K562 (cell line): ENCODE results near the gene CHST14. TPM values are rescaled to one million over a fixed set of nuclear protein-coding genes. Genes with fewer than 3 reads are reported as not detected.

Experiments used
- BCL6 ChIP-seq: fragments of 250-450 bp; sonication (Bioruptor Pico); IDR thresholded peaks from 2 replicates; pipeline ENCODE4 v1.4.0; 2020
- CBX3 ChIP-seq, 2 experiments: IDR thresholded peaks; 1 replicate in 1 of 2; 2 replicates in 1 of 2; pipeline ENCODE4 v1.6.1; 2012; ENCODE audit warnings: inconsistent platforms in 2 of 2, low read length in 2 of 2, borderline replicate concordance in 1 of 2, control low read depth in 1 of 2
- CEBPZ ChIP-seq: fragments of 150-350 bp; IDR thresholded peaks from 2 replicates; pipeline ENCODE4 v1.6.1; 2014; ENCODE audit warnings: low read depth, mild to moderate bottlenecking, low read length, borderline replicate concordance
- GATAD2A ChIP-seq: fragments of 450-650 bp; IDR thresholded peaks from 2 replicates; pipeline ENCODE4 v1.6.1; 2017
- HNRNPL ChIP-seq: fragments of 200-400 bp; formaldehyde crosslinking; IDR thresholded peaks from 2 replicates; pipeline ENCODE4 v1.6.1; 2017; ENCODE audit warnings: low read depth, mild to moderate bottlenecking, low read length
- MCM2 ChIP-seq: fragments of 450-650 bp; IDR thresholded peaks from 2 replicates; pipeline ENCODE4 v1.6.1; 2017; ENCODE audit warnings: low read depth, mild to moderate bottlenecking
- MYNN ChIP-seq, 2 experiments: sonication (generic); formaldehyde crosslinking in 1 of 2; IDR thresholded peaks; 2 replicates each; pipeline versions ENCODE4 v1.5.0 to v1.6.1; 2016 to 2020; ENCODE audit warnings: antibody characterized with exemption in 1 of 2, missing genetic modification reagents in 1 of 2
- NBN ChIP-seq: fragments of 450-650 bp; IDR thresholded peaks from 2 replicates; pipeline ENCODE4 v1.6.1; 2016; ENCODE audit warnings: low read depth, mild to moderate bottlenecking
- NR2F6 ChIP-seq: fragments of 450-650 bp; formaldehyde crosslinking; IDR thresholded peaks from 2 replicates; pipeline ENCODE4 v1.4.0; 2020; ENCODE audit warnings: mild to moderate bottlenecking
- PCBP2 ChIP-seq: fragments of 200-400 bp; formaldehyde crosslinking; IDR thresholded peaks from 2 replicates; pipeline ENCODE4 v1.6.1; 2018; ENCODE audit warnings: low read length, low read depth, mild to moderate bottlenecking, moderate library complexity; ENCODE audit not compliant: poor library complexity, severe bottlenecking
- POU5F1 ChIP-seq: fragments of 150-350 bp; IDR thresholded peaks from 2 replicates; pipeline ENCODE4 v1.6.1; 2014; ENCODE audit warnings: borderline replicate concordance, low read length, low read depth, mild to moderate bottlenecking; ENCODE audit not compliant: partially characterized antibody
- PTBP1 ChIP-seq: fragments of 200-400 bp; formaldehyde crosslinking; IDR thresholded peaks from 2 replicates; pipeline ENCODE4 v1.6.1; 2017; ENCODE audit warnings: low read depth, low read length
- RHOXF2B ChIP-seq: fragments of 250-450 bp; sonication (Bioruptor Pico); conservative IDR thresholded peaks from 2 replicates; pipeline ENCODE4 v1.5.1; 2021
- SOX6 ChIP-seq: fragments of 450-650 bp; IDR thresholded peaks from 2 replicates; pipeline ENCODE4 v1.6.1; 2014; ENCODE audit warnings: mild to moderate bottlenecking
- TEAD2 ChIP-seq: fragments of 450-650 bp; IDR thresholded peaks from 2 replicates; pipeline ENCODE4 v1.6.1; 2016; ENCODE audit warnings: missing genetic modification characterization, control low read depth, missing compliant biosample characterization
- U2AF1 ChIP-seq: fragments of 200-400 bp; formaldehyde crosslinking; optimal IDR thresholded peaks from 2 replicates; pipeline ENCODE3; 2017; ENCODE audit warnings: mild to moderate bottlenecking, low read depth, low read length, moderate library complexity
- ZBTB2 ChIP-seq: fragments of 450-650 bp; IDR thresholded peaks from 2 replicates; pipeline ENCODE4 v1.6.1; 2016; ENCODE audit warnings: antibody characterized with exemption
- ZNF133 ChIP-seq: fragments of 250-450 bp; sonication (Bioruptor Pico); IDR thresholded peaks from 2 replicates; pipeline ENCODE4 v1.4.0; 2020; ENCODE audit warnings: mild to moderate bottlenecking
- ZNF280B ChIP-seq: fragments of 250-450 bp; sonication (Bioruptor Pico); IDR thresholded peaks from 2 replicates; pipeline ENCODE4 v1.5.1; 2021; ENCODE audit warnings: mild to moderate bottlenecking
- ZNF717 ChIP-seq: fragments of 250-450 bp; sonication (Bioruptor Pico); IDR thresholded peaks from 2 replicates; pipeline ENCODE4 v1.5.0; 2021
- polyA plus RNA-seq, 8 experiments: library from polyadenylated mRNA; depleted of rRNA in 4 of 8; stranded (reverse) in 5 of 8; unstranded in 3 of 8; fragments of >200 nt; fragmentation: Nextera tagmentation in 2 of 8; fragmentation: Illumina TruSeq in 1 of 8; extraction: Ambion mirVana in 2 of 8; extraction: Trizol in 1 of 8; gene quantifications; 2 replicates each; pipeline versions ENCODE4 v1.2.1 to v1.2.3, GENCODE V29; 2011 to 2014; ENCODE audit warnings: inconsistent platforms in 1 of 8, missing spikeins in 1 of 8
- total RNA-seq, 7 experiments: library from RNA; depleted of rRNA in 6 of 7; stranded (reverse); fragments of >200 nt in 6 of 7; fragmentation: Illumina TruSeq in 2 of 7; extraction: Trizol in 2 of 7; gene quantifications; 2 replicates each; pipeline versions ENCODE4 v1.2.1 to v1.2.3, GENCODE V29; 2011 to 2021; ENCODE audit warnings: low replicate concordance in 1 of 7
- TF ChIP-seq, protein P1 (sequence below): fragments of 250-450 bp; sonication (Bioruptor Pico); IDR thresholded peaks from 2 replicates; pipeline ENCODE4 v1.9.0; 2021; ENCODE audit warnings: mild to moderate bottlenecking
- TF ChIP-seq, protein P2 (sequence below): sonication (generic); formaldehyde crosslinking; IDR thresholded peaks from 2 replicates; pipeline ENCODE4 v1.8.0; 2022; ENCODE audit warnings: mild to moderate bottlenecking, missing genetic modification reagents

Gene CHST14
- total and polyA plus RNA-seq, 9 of the 15 experiments (the other 6 are each of a cell fraction or from before 2014, with no cell fraction given): 1.6 to 12.1 (median 4.5) TPM

DNA sequence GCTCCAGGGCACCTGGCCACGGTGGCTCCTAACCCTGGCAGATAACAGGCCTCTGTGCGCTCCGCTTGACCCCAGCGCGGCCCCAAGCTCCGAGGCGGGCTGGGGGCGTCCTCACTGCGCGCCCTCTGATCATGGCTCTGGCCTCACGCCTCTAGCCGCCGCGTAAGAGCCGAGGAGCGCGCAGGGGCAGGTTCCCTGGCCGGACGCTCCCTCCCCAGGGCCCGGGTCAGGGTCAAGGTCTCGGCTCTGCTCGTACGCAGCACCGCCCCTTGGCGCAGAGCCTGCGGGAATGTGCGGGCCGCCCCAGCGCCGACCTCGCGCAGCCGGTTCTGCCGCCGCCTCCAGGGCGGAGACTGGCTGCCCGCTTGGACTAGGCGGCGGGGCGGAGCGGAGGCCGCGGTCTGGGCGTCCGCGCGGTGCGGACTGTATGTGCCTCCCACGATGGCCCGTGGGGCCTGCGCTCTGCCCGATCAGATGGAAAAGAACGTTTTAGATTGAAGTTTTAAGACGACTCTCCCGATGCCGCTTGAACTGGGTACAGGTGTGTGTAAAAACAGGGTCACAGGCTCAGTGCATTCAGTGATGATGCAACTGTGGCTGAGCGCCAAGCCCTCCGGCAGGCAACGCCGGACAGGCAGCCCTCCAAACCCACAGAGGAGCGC, 40.8 kb downstream of the CHST14 start (continued):
- TF ChIP-seq CEBPZ (no peak), SOX6 (peak; percentile 30; the same call in 1 of the 2 replicates), ZBTB2 (no peak; the same call in 1 of the 2 replicates), ZNF133 (CRISPR knock-in tag) (no peak), PTBP1 (no peak), PCBP2 (no peak), TEAD2 (tag) (no peak), RHOXF2B (no peak), BCL6 (CRISPR knock-in tag) (no peak), ZNF717 (CRISPR knock-in tag) (no peak), MCM2 (no peak), ZNF280B (no peak), MYNN (IDR thresholded peaks at IDR 0.05) (no peak; the same call in 1 of the 2 replicates), MYNN (CRISPR knock-in tag; IDR thresholded peaks at IDR 0.05) (no peak), U2AF1 (no peak), GATAD2A (0 out of 2 replicates have a peak, but pooled peaks have one; percentile 33), POU5F1 (no peak), NR2F6 (no peak), HNRNPL (peak; percentile 68), CBX3 (IDR thresholded peaks at IDR 0.05; ENCODE audit: borderline replicate concordance in 1 of 2, low read length in 2 of 2) (no peak), NBN (no peak)
- TF ChIP-seq, protein P1, sequence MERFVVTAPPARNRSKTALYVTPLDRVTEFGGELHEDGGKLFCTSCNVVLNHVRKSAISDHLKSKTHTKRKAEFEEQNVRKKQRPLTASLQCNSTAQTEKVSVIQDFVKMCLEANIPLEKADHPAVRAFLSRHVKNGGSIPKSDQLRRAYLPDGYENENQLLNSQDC (CRISPR knock-in tag): no peak
- TF ChIP-seq, protein P2, sequence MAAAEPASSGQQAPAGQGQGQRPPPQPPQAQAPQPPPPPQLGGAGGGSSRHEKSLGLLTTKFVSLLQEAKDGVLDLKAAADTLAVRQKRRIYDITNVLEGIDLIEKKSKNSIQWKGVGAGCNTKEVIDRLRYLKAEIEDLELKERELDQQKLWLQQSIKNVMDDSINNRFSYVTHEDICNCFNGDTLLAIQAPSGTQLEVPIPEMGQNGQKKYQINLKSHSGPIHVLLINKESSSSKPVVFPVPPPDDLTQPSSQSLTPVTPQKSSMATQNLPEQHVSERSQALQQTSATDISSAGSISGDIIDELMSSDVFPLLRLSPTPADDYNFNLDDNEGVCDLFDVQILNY (CRISPR knock-in tag): no peak
